WTC11 (cell line): ENCODE data around the gene KCNIP1.

Source experiments
- CREB1 ChIP-seq: sonication (generic); formaldehyde crosslinking; IDR thresholded peaks from 2 replicates; pipeline ENCODE4 v1.8.0; 2023; ENCODE audit warnings: mild to moderate bottlenecking, missing genetic modification reagents
- CTCF ChIP-seq: fragments of 200-600 bp; IDR thresholded peaks from 2 replicates; pipeline ENCODE4 v1.8.0; 2022; ENCODE audit warnings: antibody characterized with exemption
- GABPB1 ChIP-seq: sonication (generic); formaldehyde crosslinking; IDR thresholded peaks from 2 replicates; pipeline ENCODE4 v1.8.1; 2023; ENCODE audit warnings: mild to moderate bottlenecking, missing genetic modification reagents
- HMGXB4 ChIP-seq: sonication (generic); formaldehyde crosslinking; IDR thresholded peaks from 2 replicates; pipeline ENCODE4 v1.8.1; 2023; ENCODE audit warnings: mild to moderate bottlenecking, moderate library complexity, missing genetic modification reagents
- NR2C2 ChIP-seq: sonication (generic); formaldehyde crosslinking; IDR thresholded peaks from 2 replicates; pipeline ENCODE4 v1.8.0; 2022; ENCODE audit warnings: mild to moderate bottlenecking, missing genetic modification reagents
- RELA ChIP-seq: sonication (generic); formaldehyde crosslinking; IDR thresholded peaks from 2 replicates; pipeline ENCODE4 v1.8.1; 2022; ENCODE audit warnings: missing genetic modification reagents, mild to moderate bottlenecking, borderline replicate concordance
- ZBTB43 ChIP-seq: sonication (generic); formaldehyde crosslinking; IDR thresholded peaks from 2 replicates; pipeline ENCODE4 v1.8.1; 2023; ENCODE audit warnings: mild to moderate bottlenecking, missing genetic modification reagents
- ZNF281 ChIP-seq: sonication (generic); formaldehyde crosslinking; IDR thresholded peaks from 2 replicates; pipeline ENCODE4 v1.8.0; 2023; ENCODE audit warnings: mild to moderate bottlenecking, missing genetic modification reagents
- ZNF423 ChIP-seq: fragments of 250-450 bp; sonication (Bioruptor Pico); IDR thresholded peaks from 2 replicates; pipeline ENCODE4 v2.1.2; 2022; ENCODE audit warnings: mild to moderate bottlenecking, moderate library complexity

- no peak for TF ChIP-seq CTCF
- TF ChIP-seq NR2C2 (CRISPR knock-in tag) = no peak
- no peak for TF ChIP-seq RELA (CRISPR knock-in tag)
- TF ChIP-seq HMGXB4 = no peak
- TF ChIP-seq CREB1 (CRISPR knock-in tag) = no peak
- TF ChIP-seq ZNF423 = no peak
- no peak for TF ChIP-seq GABPB1 (CRISPR knock-in tag)
- TF ChIP-seq ZNF281 (CRISPR knock-in tag) = no peak
- TF ChIP-seq ZBTB43 (CRISPR knock-in tag) = no peak
These were observed 1.9 kb upstream of the KCNIP1 start for GRCh38 chr5:170501931-170502330.
